ENCODE results near the gene IPCEF1. TPM values are rescaled to one million over a fixed set of nuclear protein-coding genes. Genes with fewer than 3 reads are reported as not detected.
A peak's percentile ranks its signal among the peaks of the same experiment; 100 is the strongest.

Gene IPCEF1
- total and polyA plus RNA-seq, 2 donors (not counting 3 experiments of a cell fraction or from before 2014, with no cell fraction given) = 0.01 to 0.51 TPM

DNA sequence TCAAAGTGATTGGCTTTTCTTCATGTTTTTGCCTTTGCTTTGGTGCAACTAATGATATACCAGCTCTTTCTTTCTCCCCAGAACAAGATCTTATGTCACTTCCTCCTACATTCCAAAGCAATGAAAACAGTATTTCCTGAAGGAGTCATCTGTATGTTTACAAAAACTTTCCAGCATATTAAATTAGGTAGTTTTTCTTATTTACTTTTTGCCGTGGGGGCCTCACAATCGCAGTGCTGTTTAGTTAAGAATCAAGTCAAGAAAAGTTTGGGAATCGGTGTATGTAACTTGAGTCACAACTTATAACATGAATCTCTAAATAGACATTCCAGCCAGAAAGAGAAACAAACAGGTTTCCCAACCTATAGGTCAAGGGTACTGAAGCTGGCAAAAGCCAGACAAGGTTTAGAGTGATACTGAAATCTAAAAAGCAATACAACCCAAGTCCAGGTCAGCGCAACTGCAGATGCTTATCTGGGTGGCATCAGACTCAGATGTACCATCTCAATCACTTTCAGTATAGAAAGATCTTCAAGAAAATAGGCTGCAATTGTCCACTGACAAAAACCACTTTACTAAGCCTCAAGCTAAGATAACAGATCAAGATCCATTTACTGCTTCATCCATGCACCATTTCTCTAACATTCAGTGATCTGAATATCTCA is 63.6 kb downstream of the IPCEF1 start:
- no peaks in the 10 kb centered on the region for H3K27me3 ChIP-seq (ENCODE audit: control insufficient read depth in 2 of 2, insufficient read depth in 2 of 2, low read length in 2 of 2)
- DNase-seq (ENCODE audit: low read depth, low spot score) = peak; percentile 85
- peaks cover 22% of the 10 kb centered on the region for H3K4me1 ChIP-seq (ENCODE audit: control insufficient read depth, extremely low read depth, insufficient read depth, low read length)
- CTCF ChIA-PET = interaction anchor here (0.7 to 2.1 kb wide), 9 partner anchors 8 to 383 kb away, joined by 3 to 18 read pairs (median 4); no protein-coding TSS in a partner anchor
- H3K4me2 ChIP-seq (ENCODE audit: insufficient read depth, low read length) = peak overlapping the region; percentile 57
- H3K9me3 ChIP-seq (replicated peaks; ENCODE audit: control insufficient read depth, insufficient read depth, low read length) = no peaks in the 10 kb centered on the region
- TSS peak; percentile 99 for BruUV-seq (replicated peaks)
- peak overlapping the region; percentile 85 for H3K27ac ChIP-seq (ENCODE audit: insufficient read depth, low read depth, low read length)
- peak overlapping the region in 1 of 3 experiments; percentile 16 for H3K4me3 ChIP-seq (replicated peaks in 1 of 3; ENCODE audit: insufficient read depth in 1 of 3, low read depth in 1 of 3, low read length in 3 of 3)
- intact Hi-C loops (cut with micrococcal nuclease) = loop anchor here (1.0 to 5.0 kb wide), 7 partner anchors 46 to 359 kb away; partner anchors contain the start of gene CNKSR3
- H2AFZ ChIP-seq (ENCODE audit: low read depth, low read length) = no peak overlapping the region
- H3K79me2 ChIP-seq (ENCODE audit: control insufficient read depth, insufficient read depth, low read length) = no peaks in the 10 kb centered on the region
- TF ChIP-seq JUN (IDR thresholded peaks at IDR 0.05; ENCODE audit: borderline replicate concordance, insufficient read depth, insufficient read length, low read depth) (peak; percentile 97), EZH2 (IDR thresholded peaks at IDR 0.05; ENCODE audit: borderline replicate concordance, low read depth, low read length, severe bottlenecking) (no peak), MYC (IDR thresholded peaks at IDR 0.05; ENCODE audit: low read depth, low read length) (no peak), GATA2 (IDR thresholded peaks at IDR 0.05; ENCODE audit: insufficient read depth, insufficient read length, low read depth, low read length) (peak; percentile 80), FOS (IDR thresholded peaks at IDR 0.05; ENCODE audit: borderline replicate concordance, insufficient read depth, low read length) (peak; percentile 79), POLR2A (IDR thresholded peaks at IDR 0.05; ENCODE audit: low read depth, low read length) (no peak), POLR2AphosphoS5 (IDR thresholded peaks at IDR 0.05; ENCODE audit: insufficient read depth, low read depth, low read length) (no peak)
- TF ChIP-seq, protein P1, sequence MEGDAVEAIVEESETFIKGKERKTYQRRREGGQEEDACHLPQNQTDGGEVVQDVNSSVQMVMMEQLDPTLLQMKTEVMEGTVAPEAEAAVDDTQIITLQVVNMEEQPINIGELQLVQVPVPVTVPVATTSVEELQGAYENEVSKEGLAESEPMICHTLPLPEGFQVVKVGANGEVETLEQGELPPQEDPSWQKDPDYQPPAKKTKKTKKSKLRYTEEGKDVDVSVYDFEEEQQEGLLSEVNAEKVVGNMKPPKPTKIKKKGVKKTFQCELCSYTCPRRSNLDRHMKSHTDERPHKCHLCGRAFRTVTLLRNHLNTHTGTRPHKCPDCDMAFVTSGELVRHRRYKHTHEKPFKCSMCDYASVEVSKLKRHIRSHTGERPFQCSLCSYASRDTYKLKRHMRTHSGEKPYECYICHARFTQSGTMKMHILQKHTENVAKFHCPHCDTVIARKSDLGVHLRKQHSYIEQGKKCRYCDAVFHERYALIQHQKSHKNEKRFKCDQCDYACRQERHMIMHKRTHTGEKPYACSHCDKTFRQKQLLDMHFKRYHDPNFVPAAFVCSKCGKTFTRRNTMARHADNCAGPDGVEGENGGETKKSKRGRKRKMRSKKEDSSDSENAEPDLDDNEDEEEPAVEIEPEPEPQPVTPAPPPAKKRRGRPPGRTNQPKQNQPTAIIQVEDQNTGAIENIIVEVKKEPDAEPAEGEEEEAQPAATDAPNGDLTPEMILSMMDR (IDR thresholded peaks at IDR 0.05; ENCODE audit: extremely low read depth in 1 of 2, insufficient read depth in 1 of 2, low read depth in 1 of 2, low read length in 2 of 2) = no peak
- TF ChIP-seq, protein P2, sequence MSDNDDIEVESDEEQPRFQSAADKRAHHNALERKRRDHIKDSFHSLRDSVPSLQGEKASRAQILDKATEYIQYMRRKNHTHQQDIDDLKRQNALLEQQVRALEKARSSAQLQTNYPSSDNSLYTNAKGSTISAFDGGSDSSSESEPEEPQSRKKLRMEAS (IDR thresholded peaks at IDR 0.05; ENCODE audit: insufficient read depth, insufficient read length) = no peak
- POLR2A ChIA-PET = no interaction called here
- FAIRE-seq = peak; percentile 77
- H4K20me1 ChIP-seq (replicated peaks; ENCODE audit: control insufficient read depth, extremely low read depth, insufficient read depth, low read length) = no peaks in the 10 kb centered on the region
- dilution Hi-C loops (cut with MboI; ENCODE audit: extremely low pct_ligation_motif_present, low sequenced_read_pairs) = no loop called here
- peak overlapping the region; percentile 67 for H3K9ac ChIP-seq (replicated peaks; ENCODE audit: extremely low read depth, insufficient read depth, low read length)
- no peaks in the 10 kb centered on the region for H3K9me1 ChIP-seq (replicated peaks; ENCODE audit: control insufficient read depth, extremely low read depth, insufficient read depth, low read length)
- H3K36me3 ChIP-seq (ENCODE audit: control insufficient read depth in 2 of 2, extremely low read depth in 1 of 2, insufficient read depth in 2 of 2, low read length in 2 of 2) = no peaks in the 10 kb centered on the region
